Measurements from ENCODE around the gene ZBTB34.
"Not testable (repeated sequence)": the region's sequence is repeated elsewhere in the genome, so short reads cannot be mapped to it uniquely, and the experiment has no call there.

ZBTB34 gene

DNA sequence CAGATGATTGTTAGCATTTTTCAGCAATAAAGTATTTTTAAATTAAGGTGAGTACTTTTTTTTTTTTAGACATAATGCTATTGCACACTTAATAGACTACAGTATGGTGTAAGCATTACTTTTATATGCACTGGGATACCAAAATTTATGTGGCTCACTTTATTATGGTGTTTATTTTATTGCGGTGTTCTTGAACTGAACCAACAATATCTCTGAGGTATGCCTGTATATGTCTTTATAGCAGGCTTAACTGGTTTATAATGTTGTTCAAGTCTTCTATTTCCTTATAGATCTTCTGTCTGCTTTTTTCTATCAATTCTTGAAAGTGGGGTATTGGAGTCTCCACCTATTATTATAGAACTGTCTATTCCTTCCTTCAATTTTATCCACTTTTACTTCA lies 37.6 kb upstream of the ZBTB34 start:
- TF ChIP-seq, protein P1, sequence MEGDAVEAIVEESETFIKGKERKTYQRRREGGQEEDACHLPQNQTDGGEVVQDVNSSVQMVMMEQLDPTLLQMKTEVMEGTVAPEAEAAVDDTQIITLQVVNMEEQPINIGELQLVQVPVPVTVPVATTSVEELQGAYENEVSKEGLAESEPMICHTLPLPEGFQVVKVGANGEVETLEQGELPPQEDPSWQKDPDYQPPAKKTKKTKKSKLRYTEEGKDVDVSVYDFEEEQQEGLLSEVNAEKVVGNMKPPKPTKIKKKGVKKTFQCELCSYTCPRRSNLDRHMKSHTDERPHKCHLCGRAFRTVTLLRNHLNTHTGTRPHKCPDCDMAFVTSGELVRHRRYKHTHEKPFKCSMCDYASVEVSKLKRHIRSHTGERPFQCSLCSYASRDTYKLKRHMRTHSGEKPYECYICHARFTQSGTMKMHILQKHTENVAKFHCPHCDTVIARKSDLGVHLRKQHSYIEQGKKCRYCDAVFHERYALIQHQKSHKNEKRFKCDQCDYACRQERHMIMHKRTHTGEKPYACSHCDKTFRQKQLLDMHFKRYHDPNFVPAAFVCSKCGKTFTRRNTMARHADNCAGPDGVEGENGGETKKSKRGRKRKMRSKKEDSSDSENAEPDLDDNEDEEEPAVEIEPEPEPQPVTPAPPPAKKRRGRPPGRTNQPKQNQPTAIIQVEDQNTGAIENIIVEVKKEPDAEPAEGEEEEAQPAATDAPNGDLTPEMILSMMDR (IDR thresholded peaks at IDR 0.05; ENCODE audit: control insufficient read depth, insufficient read depth, low read depth, low read length, missing control alignments), result no peak
- H3K4me3 ChIP-seq (ENCODE audit: control insufficient read depth, low read depth, low read length), result no peak overlapping the region
- DNase-seq (ENCODE audit: low read depth), result no peak

DNA sequence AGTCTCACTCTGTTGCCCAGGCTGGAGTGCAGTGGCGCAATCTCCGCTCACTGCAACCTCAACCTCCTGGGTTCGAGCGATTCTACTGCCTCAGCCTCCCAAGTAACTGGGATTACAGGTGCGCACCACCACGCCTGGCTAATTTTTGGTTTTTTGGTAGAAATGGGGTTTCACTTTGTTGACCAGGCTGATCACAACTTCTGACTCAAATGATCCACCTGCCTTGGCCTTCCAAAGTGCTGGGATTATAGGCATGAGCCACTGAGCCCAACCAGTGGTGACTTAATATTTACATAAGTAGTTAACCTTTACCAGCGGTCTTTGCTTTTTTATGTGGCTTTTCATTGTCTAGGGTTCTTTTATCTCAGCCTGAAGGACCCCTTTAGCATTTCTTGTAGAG lies 36.4 kb upstream of the ZBTB34 start:
- H3K4me3 ChIP-seq (ENCODE audit: control insufficient read depth, low read depth, low read length); DNase-seq (ENCODE audit: low read depth): not testable (repeated sequence)

DNA sequence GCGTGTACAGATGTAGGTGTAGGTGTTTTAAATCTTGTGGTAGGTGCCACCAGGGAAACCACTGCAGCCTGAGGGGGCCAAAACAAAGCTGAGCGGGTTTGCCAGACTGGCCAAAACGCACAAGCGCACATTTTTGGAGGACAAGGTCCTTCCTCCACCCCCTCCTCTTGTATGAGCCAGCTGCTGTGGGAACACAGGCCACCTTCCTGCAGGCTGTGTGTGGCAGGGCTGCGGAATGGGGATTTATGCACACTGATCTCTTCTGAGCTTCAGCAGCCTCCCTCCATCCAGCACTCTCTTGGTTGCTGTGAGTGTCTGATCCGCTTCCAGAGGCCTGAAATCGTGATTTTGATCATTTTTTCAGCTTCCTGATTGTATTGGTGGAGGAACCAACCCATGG lies 33.2 kb upstream of the ZBTB34 start:
- DNase-seq (ENCODE audit: low read depth), result no peak
- H3K4me3 ChIP-seq (ENCODE audit: control insufficient read depth, low read depth, low read length), result no peak overlapping the region
- TF ChIP-seq, protein P1 (IDR thresholded peaks at IDR 0.05; ENCODE audit: control insufficient read depth, insufficient read depth, low read depth, low read length, missing control alignments), result no peak

DNA sequence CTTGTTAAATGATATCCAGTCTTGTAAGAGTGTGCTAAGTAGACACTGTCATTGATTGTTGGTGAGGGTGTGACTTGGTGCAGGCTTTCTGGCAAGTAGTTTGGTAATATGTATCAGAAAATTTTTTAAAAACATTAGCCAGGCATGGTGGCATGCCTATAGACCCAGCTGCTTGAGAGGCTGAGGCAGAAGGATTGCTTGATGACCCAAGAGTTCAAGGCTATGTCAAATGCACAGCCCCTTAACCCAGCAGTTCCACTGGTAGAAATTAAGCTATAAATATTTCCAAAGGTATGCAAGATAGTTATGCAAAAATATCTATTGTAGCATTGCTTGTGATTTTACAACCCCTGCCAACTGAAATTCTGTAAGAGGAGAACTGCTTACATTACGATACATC lies 31.4 kb upstream of the ZBTB34 start:
- no peak for DNase-seq (ENCODE audit: low read depth)
- TF ChIP-seq, protein P1 (IDR thresholded peaks at IDR 0.05; ENCODE audit: control insufficient read depth, insufficient read depth, low read depth, low read length, missing control alignments), result no peak
- H3K4me3 ChIP-seq (ENCODE audit: control insufficient read depth, low read depth, low read length), result no peak overlapping the region

DNA sequence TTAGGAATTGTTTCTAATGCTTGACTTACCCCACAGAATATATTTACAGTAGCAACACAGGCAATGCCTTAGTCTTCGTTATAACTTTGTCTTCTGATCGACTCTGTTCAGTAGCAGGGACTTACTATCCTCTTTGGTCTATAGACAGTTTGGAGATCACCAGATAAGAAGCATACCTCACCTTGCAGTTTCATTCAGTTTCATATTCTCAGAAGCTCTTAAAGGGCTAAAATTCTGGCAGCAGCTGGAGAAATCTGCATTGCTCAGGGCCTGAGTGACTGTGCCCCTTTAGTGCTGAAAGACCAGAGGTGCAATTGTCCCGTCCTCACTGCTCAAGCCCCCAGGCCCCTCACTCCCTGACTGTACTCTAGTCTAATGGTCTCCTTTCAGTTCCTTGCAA lies 29.6 kb upstream of the ZBTB34 start:
- no peak for DNase-seq (ENCODE audit: low read depth)
- no peak overlapping the region for H3K4me3 ChIP-seq (ENCODE audit: control insufficient read depth, low read depth, low read length)
- TF ChIP-seq, protein P1 (IDR thresholded peaks at IDR 0.05; ENCODE audit: control insufficient read depth, insufficient read depth, low read depth, low read length, missing control alignments), result no peak

DNA sequence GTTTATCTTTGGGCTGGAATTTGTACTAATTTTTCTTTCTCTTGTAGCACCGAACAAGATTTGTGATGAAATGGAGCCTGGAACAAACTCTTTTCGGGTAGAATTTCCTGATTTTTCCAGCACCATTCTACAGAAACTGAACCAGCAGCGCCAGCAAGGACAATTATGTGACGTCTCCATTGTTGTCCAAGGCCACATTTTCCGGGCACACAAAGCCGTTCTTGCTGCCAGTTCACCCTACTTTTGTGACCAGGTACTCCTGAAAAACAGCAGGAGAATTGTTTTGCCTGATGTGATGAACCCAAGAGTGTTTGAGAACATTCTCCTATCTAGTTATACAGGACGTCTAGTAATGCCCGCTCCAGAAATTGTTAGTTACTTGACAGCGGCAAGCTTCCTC lies 28.0 kb upstream of the ZBTB34 start:
- no peak for DNase-seq (ENCODE audit: low read depth)
- TF ChIP-seq, protein P1 (IDR thresholded peaks at IDR 0.05; ENCODE audit: control insufficient read depth, insufficient read depth, low read depth, low read length, missing control alignments), result no peak
- no peak overlapping the region for H3K4me3 ChIP-seq (ENCODE audit: control insufficient read depth, low read depth, low read length)

DNA sequence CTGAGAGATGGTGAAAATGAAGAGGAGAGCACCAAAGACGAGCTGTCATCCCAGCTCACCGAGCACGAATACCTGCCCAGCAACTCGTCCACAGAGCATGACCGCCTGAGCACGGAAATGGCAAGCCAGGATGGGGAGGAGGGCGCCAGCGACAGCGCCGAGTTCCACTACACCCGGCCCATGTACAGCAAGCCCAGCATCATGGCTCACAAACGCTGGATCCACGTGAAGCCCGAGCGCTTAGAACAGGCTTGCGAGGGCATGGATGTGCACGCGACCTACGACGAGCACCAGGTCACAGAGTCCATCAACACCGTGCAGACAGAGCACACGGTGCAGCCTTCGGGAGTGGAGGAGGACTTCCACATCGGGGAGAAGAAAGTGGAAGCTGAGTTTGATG lies 27.4 kb upstream of the ZBTB34 start:
- DNase-seq (ENCODE audit: low read depth), result no peak
- TF ChIP-seq, protein P1 (IDR thresholded peaks at IDR 0.05; ENCODE audit: control insufficient read depth, insufficient read depth, low read depth, low read length, missing control alignments), result no peak
- no peak overlapping the region for H3K4me3 ChIP-seq (ENCODE audit: control insufficient read depth, low read depth, low read length)

Data from AG09309 (cell line).